Ovary (tissue), 9 donors: Measurements from ENCODE around the gene EPHB1. TPM values are rescaled to one million over a fixed set of nuclear protein-coding genes. Genes with fewer than 3 reads are reported as not detected.

Source experiments
- DNase-seq, 5 donors: peaks; one replicate each; pipeline ENCODE4 v3.0.0-alpha.2; 2019 to 2020
- H3K27ac ChIP-seq, 2 donors: fragments of 200-600 bp; one replicate each; pipeline versions ENCODE4 v1.5.1 to v1.8.0; 2019 to 2022
- H3K27me3 ChIP-seq: fragments of 200-600 bp; one replicate; pipeline ENCODE4 v1.8.0; 2022
- H3K36me3 ChIP-seq: fragments of 200-600 bp; sonication (generic); one replicate; pipeline ENCODE4 v1.5.1; 2019
- H3K4me1 ChIP-seq: one replicate; pipeline ENCODE4 v1.8.1; 2013; ENCODE audit warnings: mild to moderate bottlenecking, moderate library complexity; ENCODE audit not compliant: insufficient read depth
- H3K4me3 ChIP-seq: fragments of 200-600 bp; sonication (generic); one replicate; pipeline ENCODE4 v1.5.1; 2017
- H3K9me3 ChIP-seq, 2 donors: fragments of 200-600 bp in 1 of 2; sonication (generic) in 1 of 2; one replicate each; pipeline versions ENCODE4 v1.5.1 to v1.8.1; 2013 to 2019; ENCODE audit warnings: mild to moderate bottlenecking in 1 of 2, moderate library complexity in 1 of 2
- CTCF ChIP-seq, 3 donors: fragments of 450-650 bp in 2 of 3; fragments of 200-600 bp in 1 of 3; IDR thresholded peaks; one replicate each; pipeline versions ENCODE4 v1.5.1 to v1.8.0; 2016 to 2022; ENCODE audit warnings: antibody characterized with exemption in 3 of 3, mild to moderate bottlenecking in 1 of 3
- EP300 ChIP-seq: sonication (generic); formaldehyde crosslinking; IDR thresholded peaks from one replicate; pipeline ENCODE4 v1.6.1; 2017; ENCODE audit warnings: antibody characterized with exemption
- POLR2A ChIP-seq: fragments of 450-650 bp; IDR thresholded peaks from one replicate; pipeline ENCODE4 v1.6.1; 2017; ENCODE audit warnings: antibody characterized with exemption, mild to moderate bottlenecking, moderate library complexity
- WGBS, 3 donors: extraction: QIAGEN DNeasy Blood & Tissue Kit in 1 of 3; methylation state at CpG; one replicate each; pipeline versions ENCODE4 v1.1.5 to v1.1.7; 2013 to 2017; 5-methylcytosine and 5-hydroxymethylcytosine counted together
- intact Hi-C, 4 donors: fragments of 100-400 bp; cut with DNase I; formaldehyde crosslinking; loops; one replicate each; pipeline versions ENCODE4 v1.11.0 to v1.15.1; 2022 to 2023
- polyA plus RNA-seq, 2 donors: library from polyadenylated mRNA; stranded (reverse); fragments of 200-250 nt in 1 of 2; fragments of 350-450 nt in 1 of 2; fragmentation: Illumina TruSeq in 1 of 2; extraction: RNeasy Lipid Tissue Mini Kit (QIAGEN cat#74804) in 1 of 2; gene quantifications; one replicate each; pipeline ENCODE4 v1.2.3, GENCODE V29; 2013 to 2014
- total RNA-seq, 7 donors: library from RNA; depleted of rRNA in 2 of 7; stranded (reverse); fragments of >200 nt in 2 of 7; fragmentation: NEBNext Ultra II Directional in 3 of 7; extraction: Animal tissue kit (Norgen Biotek cat#: 25700) in 3 of 7; gene quantifications; one replicate each; pipeline versions ENCODE4 v1.1.0 to v1.2.4, GENCODE V29; 2016 to 2023
- donor health status: DM: no; HTN: no; CAD: no; lungs with moderate emphysema.
- donor health status: DM: no; HTN: no; CAD: no.
- donor health status: Bipolar disorder and iron deficiency.
- donor health status: DM: yes; HTN: yes; CAD: no.
- donor health status: DM: no; HTN: no; CAD: no.
- donor health status: DM: yes; HTN: yes; CAD: no.

Gene EPHB1
- total and polyA plus RNA-seq, 9 donors, result 0.25 to 2.7 (median 1.0) TPM

- no peak for TF ChIP-seq POLR2A
- TF ChIP-seq EP300, result no peak
- no peak for TF ChIP-seq CTCF (IDR thresholded peaks at IDR 0.05)
- H3K4me1 ChIP-seq, result no peaks in the 10 kb centered on the region
- DNase-seq, result no peak
- no peaks in the 10 kb centered on the region for H3K36me3 ChIP-seq
- no peaks in the 10 kb centered on the region for H3K9me3 ChIP-seq
- 55 to 65% (median 56%) methylated on average over 3 of the region's 3 CpGs for WGBS, 3 donors
- H3K27ac ChIP-seq, result no peak overlapping the region
- H3K27me3 ChIP-seq, result no peaks in the 10 kb centered on the region
- intact Hi-C loops, result no loop called here
- no peak overlapping the region for H3K4me3 ChIP-seq
Observed at GRCh38 chr3:134772011-134772410, 23.0 kb upstream of the EPHB1 start.

- intact Hi-C loops, result no loop called here
- no peaks in the 10 kb centered on the region for H3K27me3 ChIP-seq
- H3K36me3 ChIP-seq, result no peaks in the 10 kb centered on the region
- no peak for DNase-seq
- H3K4me3 ChIP-seq, result no peak overlapping the region
- TF ChIP-seq EP300 (no peak), POLR2A (no peak), CTCF (IDR thresholded peaks at IDR 0.05) (no peak)
- H3K4me1 ChIP-seq, result no peaks in the 10 kb centered on the region
- H3K9me3 ChIP-seq, result no peaks in the 10 kb centered on the region
- WGBS, 3 donors, result 88 to 100% (median 96%) methylated on average over 1 of the region's 1 CpG
- no peak overlapping the region for H3K27ac ChIP-seq
Observed at GRCh38 chr3:134772591-134772990, 22.5 kb upstream of the EPHB1 start.

GRCh38 chr3:134775831-134776230 lies 19.2 kb upstream of the EPHB1 start:
- no peaks in the 10 kb centered on the region for H3K27me3 ChIP-seq
- intact Hi-C loops, result no loop called here
- no peak for DNase-seq
- 87 to 94% (median 89%) methylated on average over 5 of the region's 5 CpGs for WGBS, 3 donors
- no peak overlapping the region for H3K27ac ChIP-seq
- H3K4me1 ChIP-seq, result no peaks in the 10 kb centered on the region
- no peaks in the 10 kb centered on the region for H3K36me3 ChIP-seq
- no peaks in the 10 kb centered on the region for H3K9me3 ChIP-seq
- TF ChIP-seq CTCF (IDR thresholded peaks at IDR 0.05) (no peak), EP300 (no peak), POLR2A (no peak)
- H3K4me3 ChIP-seq, result no peak overlapping the region

- no peak overlapping the region for H3K4me3 ChIP-seq
Observed at GRCh38 chr3:134776518-134776917, 18.5 kb upstream of the EPHB1 start.

More at GRCh38 chr3:134776518-134776917, 18.5 kb upstream of the EPHB1 start:
- TF ChIP-seq CTCF (IDR thresholded peaks at IDR 0.05) (no peak), POLR2A (no peak), EP300 (no peak)
- no peaks in the 10 kb centered on the region for H3K9me3 ChIP-seq
- 94 to 96% (median 95%) methylated on average over 1 of the region's 1 CpG for WGBS, 3 donors
- intact Hi-C loops, result no loop called here
- no peak for DNase-seq
- no peaks in the 10 kb centered on the region for H3K36me3 ChIP-seq
- no peaks in the 10 kb centered on the region for H3K27me3 ChIP-seq
- H3K4me1 ChIP-seq, result no peaks in the 10 kb centered on the region
- no peak overlapping the region for H3K27ac ChIP-seq
